Mucosa of stomach (tissue), 1 donor: ENCODE results near the gene TAF13.

Source experiments
- H3K27me3 ChIP-seq: one replicate; pipeline ENCODE4 v1.7.0; 2013; ENCODE audit warnings: mild to moderate bottlenecking, low read length; ENCODE audit not compliant: control insufficient read depth, insufficient read depth
- H3K36me3 ChIP-seq: one replicate; pipeline ENCODE4 v1.7.0; 2013; ENCODE audit warnings: low read length; ENCODE audit not compliant: control insufficient read depth, insufficient read depth
- H3K4me1 ChIP-seq: one replicate; pipeline ENCODE4 v1.7.0; 2013; ENCODE audit warnings: mild to moderate bottlenecking, low read length; ENCODE audit not compliant: control insufficient read depth, insufficient read depth
- H3K4me3 ChIP-seq: one replicate; pipeline ENCODE4 v1.7.0; 2013; ENCODE audit warnings: low read length
- H3K9ac ChIP-seq: one replicate; pipeline ENCODE4 v1.7.0; 2013; ENCODE audit warnings: mild to moderate bottlenecking, low read length, moderate library complexity
- H3K9me3 ChIP-seq: one replicate; pipeline ENCODE4 v1.7.0; 2013; ENCODE audit warnings: mild to moderate bottlenecking, low read length, moderate library complexity; ENCODE audit not compliant: control insufficient read depth
- donor health status: Pancreatic carcinoma.

Gene TAF13

GRCh38 chr1:109107785-109108184 lies 32.0 kb upstream of the TAF13 start:
- H3K9me3 ChIP-seq = no peaks in the 10 kb centered on the region
- peaks cover 8% of the 10 kb centered on the region for H3K4me1 ChIP-seq
- no peaks in the 10 kb centered on the region for H3K36me3 ChIP-seq
- no peak overlapping the region for H3K4me3 ChIP-seq
- H3K27me3 ChIP-seq = no peaks in the 10 kb centered on the region
- H3K9ac ChIP-seq = no peak overlapping the region

GRCh38 chr1:109105881-109106280 lies 30.1 kb upstream of the TAF13 start:
- H3K4me1 ChIP-seq = no peaks in the 10 kb centered on the region
- no peaks in the 10 kb centered on the region for H3K9me3 ChIP-seq

GRCh38 chr1:109104364-109105151 lies 28.8 kb upstream of the TAF13 start:
- Histone ChIP-seq H3K9me3 (no peaks in the 10 kb centered on the region), H3K4me3 (no peak overlapping the region), H3K9ac (no peak overlapping the region), H3K36me3 (no peaks in the 10 kb centered on the region), H3K27me3 (no peaks in the 10 kb centered on the region), H3K4me1 (no peaks in the 10 kb centered on the region)

More at GRCh38 chr1:109105881-109106280, 30.1 kb upstream of the TAF13 start:
- Histone ChIP-seq H3K9ac (no peak overlapping the region), H3K36me3 (no peaks in the 10 kb centered on the region), H3K27me3 (no peaks in the 10 kb centered on the region), H3K4me3 (no peak overlapping the region)

GRCh38 chr1:109099938-109100773 lies 24.4 kb upstream of the TAF13 start:
- H3K9ac ChIP-seq = peak overlapping the region; percentile 95
- H3K36me3 ChIP-seq = no peaks in the 10 kb centered on the region
- no peaks in the 10 kb centered on the region for H3K27me3 ChIP-seq
- H3K4me3 ChIP-seq = peak overlapping the region; percentile 84
- peaks cover 8% of the 10 kb centered on the region for H3K4me1 ChIP-seq
- H3K9me3 ChIP-seq = no peaks in the 10 kb centered on the region

- H3K36me3 ChIP-seq = peaks cover 6% of the 10 kb centered on the region
- peak overlapping the region; percentile 15 for H3K9ac ChIP-seq
- H3K4me1 ChIP-seq = peaks cover 26% of the 10 kb centered on the region
- H3K4me3 ChIP-seq = no peak overlapping the region
- no peaks in the 10 kb centered on the region for H3K9me3 ChIP-seq
- H3K27me3 ChIP-seq = no peaks in the 10 kb centered on the region
Observed at GRCh38 chr1:109096120-109096519, 20.3 kb upstream of the TAF13 start.

GRCh38 chr1:109095631-109096030 lies 19.8 kb upstream of the TAF13 start:
- H3K4me1 ChIP-seq = peaks cover 26% of the 10 kb centered on the region
- H3K27me3 ChIP-seq = no peaks in the 10 kb centered on the region
- H3K9me3 ChIP-seq = no peaks in the 10 kb centered on the region
- no peak overlapping the region for H3K4me3 ChIP-seq
- peak overlapping the region; percentile 14 for H3K9ac ChIP-seq
- peaks cover 6% of the 10 kb centered on the region for H3K36me3 ChIP-seq

GRCh38 chr1:109094871-109095270 lies 19.1 kb upstream of the TAF13 start:
- Histone ChIP-seq H3K36me3 (peaks cover 6% of the 10 kb centered on the region), H3K9me3 (no peaks in the 10 kb centered on the region), H3K27me3 (no peaks in the 10 kb centered on the region), H3K4me1 (peaks cover 26% of the 10 kb centered on the region), H3K4me3 (no peak overlapping the region), H3K9ac (no peak overlapping the region)

- peaks cover 6% of the 10 kb centered on the region for H3K36me3 ChIP-seq
- no peak overlapping the region for H3K9ac ChIP-seq
- H3K9me3 ChIP-seq = no peaks in the 10 kb centered on the region
- peaks cover 26% of the 10 kb centered on the region for H3K4me1 ChIP-seq
- no peaks in the 10 kb centered on the region for H3K27me3 ChIP-seq
- no peak overlapping the region for H3K4me3 ChIP-seq
Observed at GRCh38 chr1:109094377-109094803, 18.6 kb upstream of the TAF13 start.

GRCh38 chr1:109091839-109092193 lies 16.0 kb upstream of the TAF13 start:
- Histone ChIP-seq H3K4me1 (peaks cover 26% of the 10 kb centered on the region), H3K27me3 (no peaks in the 10 kb centered on the region), H3K9ac (peak overlapping the region; percentile 86), H3K36me3 (peaks cover 6% of the 10 kb centered on the region), H3K9me3 (no peaks in the 10 kb centered on the region), H3K4me3 (peak overlapping the region; percentile 87)

GRCh38 chr1:109091078-109091838 lies 15.5 kb upstream of the TAF13 start:
- no peaks in the 10 kb centered on the region for H3K9me3 ChIP-seq
- no peaks in the 10 kb centered on the region for H3K27me3 ChIP-seq
- peaks cover 21% of the 10 kb centered on the region for H3K4me1 ChIP-seq
- peaks cover 6% of the 10 kb centered on the region for H3K36me3 ChIP-seq
- peak overlapping the region; percentile 87 for H3K4me3 ChIP-seq
- peak overlapping the region; percentile 86 for H3K9ac ChIP-seq

GRCh38 chr1:109090196-109091077 lies 14.6 kb upstream of the TAF13 start, which contains the start of gene TMEM167B:
Gene TMEM167B (plus strand): TSS chr1:109090764. CDS start chr1:109090873, 109 bp downstream.
- Histone ChIP-seq H3K27me3 (no peaks in the 10 kb centered on the region), H3K4me1 (peaks cover 18% of the 10 kb centered on the region), H3K9ac (peak within 1 kb of the TSS; percentile 86), H3K9me3 (no peaks in the 10 kb centered on the region), H3K36me3 (peaks cover 6% of the 10 kb centered on the region), H3K4me3 (peak within 1 kb of the TSS; percentile 87)
